Activated CD8-positive, alpha-beta memory T cell treated with anti-CD3 and anti-CD28 coated beads for 48 hours (primary cell): ENCODE measurements around the gene WDR45B.
"Not testable (repeated sequence)": the region's sequence is repeated elsewhere in the genome, so short reads cannot be mapped to it uniquely, and the experiment has no call there.

Source experiments
- DNase-seq, 3 experiments: peaks; one replicate each; pipeline ENCODE4 v3.0.0-alpha.2; 2020; ENCODE audit warnings: low read depth in 2 of 3, low spot score in 2 of 3

Gene WDR45B

GRCh38 chr17:82586576-82587233 is 61.5 kb downstream of the WDR45B start:
- no peak for DNase-seq

GRCh38 chr17:82585935-82586575 is 62.2 kb downstream of the WDR45B start:
- not testable (repeated sequence) for DNase-seq

- no peak for DNase-seq
Observed at GRCh38 chr17:82583720-82584234, 64.5 kb downstream of the WDR45B start.

GRCh38 chr17:82582709-82583108 is 65.5 kb downstream of the WDR45B start:
- no peak for DNase-seq

- no peak for DNase-seq
Observed at GRCh38 chr17:82582213-82582612, 66.0 kb downstream of the WDR45B start.

GRCh38 chr17:82579969-82580368 is 68.3 kb downstream of the WDR45B start:
- not testable (repeated sequence) for DNase-seq

GRCh38 chr17:82577300-82577699 is 70.9 kb downstream of the WDR45B start:
- DNase-seq, result no peak

- not testable (repeated sequence) for DNase-seq
Observed at GRCh38 chr17:82575581-82576221, 72.5 kb downstream of the WDR45B start.

GRCh38 chr17:82574041-82574440 is 74.2 kb downstream of the WDR45B start:
- no peak for DNase-seq

GRCh38 chr17:82571855-82572254 is 76.4 kb downstream of the WDR45B start:
- DNase-seq, result no peak

- DNase-seq, result no peak
Observed at GRCh38 chr17:82570277-82570676, 78.0 kb downstream of the WDR45B start.

GRCh38 chr17:82569621-82570020 is 78.6 kb downstream of the WDR45B start:
- DNase-seq, result no peak

- DNase-seq, result no peak
Observed at GRCh38 chr17:82568997-82569393, 79.2 kb downstream of the WDR45B start.

GRCh38 chr17:82567286-82567685 is 81.0 kb downstream of the WDR45B start:
- no peak for DNase-seq

- no peak for DNase-seq
Observed at GRCh38 chr17:82566129-82566960, 81.9 kb downstream of the WDR45B start.

GRCh38 chr17:82565551-82565950 is 82.7 kb downstream of the WDR45B start:
- DNase-seq, result no peak
